Measurements from ENCODE around the gene SAPCD1.

DNA sequence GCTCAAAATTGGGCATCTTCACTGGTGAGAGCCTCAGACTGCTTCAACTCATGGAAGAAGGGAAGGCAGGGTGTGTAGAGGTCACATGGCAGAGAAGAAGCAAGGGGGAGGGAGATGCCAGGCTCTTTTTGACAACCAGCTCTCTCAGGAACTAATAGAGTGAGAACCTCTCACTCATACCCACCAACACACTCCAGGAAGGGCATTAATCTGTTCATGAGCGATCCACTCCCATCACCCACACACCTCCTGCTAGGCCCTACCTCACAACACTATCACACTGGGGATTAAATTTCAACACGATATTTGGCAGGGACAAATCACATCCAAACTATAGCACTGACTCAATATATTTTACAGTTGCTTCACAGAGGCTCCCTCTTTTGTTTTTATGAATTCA lies 20.6 kb upstream of the SAPCD1 start:
- TF ChIP-seq, protein P1, sequence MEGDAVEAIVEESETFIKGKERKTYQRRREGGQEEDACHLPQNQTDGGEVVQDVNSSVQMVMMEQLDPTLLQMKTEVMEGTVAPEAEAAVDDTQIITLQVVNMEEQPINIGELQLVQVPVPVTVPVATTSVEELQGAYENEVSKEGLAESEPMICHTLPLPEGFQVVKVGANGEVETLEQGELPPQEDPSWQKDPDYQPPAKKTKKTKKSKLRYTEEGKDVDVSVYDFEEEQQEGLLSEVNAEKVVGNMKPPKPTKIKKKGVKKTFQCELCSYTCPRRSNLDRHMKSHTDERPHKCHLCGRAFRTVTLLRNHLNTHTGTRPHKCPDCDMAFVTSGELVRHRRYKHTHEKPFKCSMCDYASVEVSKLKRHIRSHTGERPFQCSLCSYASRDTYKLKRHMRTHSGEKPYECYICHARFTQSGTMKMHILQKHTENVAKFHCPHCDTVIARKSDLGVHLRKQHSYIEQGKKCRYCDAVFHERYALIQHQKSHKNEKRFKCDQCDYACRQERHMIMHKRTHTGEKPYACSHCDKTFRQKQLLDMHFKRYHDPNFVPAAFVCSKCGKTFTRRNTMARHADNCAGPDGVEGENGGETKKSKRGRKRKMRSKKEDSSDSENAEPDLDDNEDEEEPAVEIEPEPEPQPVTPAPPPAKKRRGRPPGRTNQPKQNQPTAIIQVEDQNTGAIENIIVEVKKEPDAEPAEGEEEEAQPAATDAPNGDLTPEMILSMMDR (IDR thresholded peaks at IDR 0.05), result no peak
- no peak for TF ChIP-seq EP300 (IDR thresholded peaks at IDR 0.05)
- TF ChIP-seq POLR2AphosphoS5 (IDR thresholded peaks at IDR 0.05), result no peak
- no peak for TF ChIP-seq POLR2A (IDR thresholded peaks at IDR 0.05; ENCODE audit: low read depth)
